ENCODE measurements around the gene BDNF.

The BDNF gene

DNA sequence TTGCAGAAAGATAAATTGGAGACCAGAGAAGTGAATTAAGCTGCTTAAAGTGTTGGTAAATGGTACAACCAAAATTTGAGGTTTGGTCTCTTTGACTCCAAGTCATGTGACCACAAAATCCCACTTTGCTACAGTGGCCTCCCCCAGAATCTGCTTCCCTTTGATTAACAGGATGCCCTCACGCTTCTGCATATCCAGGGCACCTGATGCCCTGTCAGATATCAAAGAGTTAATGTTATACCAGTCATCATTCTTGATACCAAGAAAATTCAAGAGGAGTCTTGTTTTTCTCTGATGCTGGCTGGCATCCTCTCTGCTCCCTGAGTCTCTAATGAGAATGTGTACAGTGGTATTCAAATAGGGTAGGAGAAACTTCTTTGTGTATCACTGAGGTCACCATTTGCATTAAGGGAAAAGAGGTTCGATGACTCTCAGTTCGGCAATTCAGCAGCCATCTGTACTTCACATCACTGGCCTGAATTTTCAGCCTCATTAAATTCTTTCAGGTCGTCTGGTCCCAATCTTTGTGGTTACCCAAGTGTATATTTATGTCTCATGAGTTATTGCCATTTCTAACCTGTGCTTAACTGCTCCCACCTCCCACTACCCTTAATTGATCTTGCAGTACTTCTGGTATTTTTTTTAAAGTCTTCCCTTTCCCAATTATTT, 73.9 kb downstream of the BDNF start:
- no peak overlapping the region for H2BK5ac ChIP-seq (ENCODE audit: low read depth, low read length, poor library complexity)
- H2BK12ac ChIP-seq (ENCODE audit: low read length) = no peak overlapping the region
- no peak overlapping the region for H3K9ac ChIP-seq (ENCODE audit: low read length)
- H3K27ac ChIP-seq (ENCODE audit: low read depth, low read length) = no peak overlapping the region
- no peak overlapping the region for H3K14ac ChIP-seq (ENCODE audit: low read length)
- no peak overlapping the region for H4K91ac ChIP-seq (ENCODE audit: low read depth, low read length)
- no peaks in the 10 kb centered on the region for H3K27me3 ChIP-seq (ENCODE audit: insufficient read depth, low read length)
- H3K18ac ChIP-seq (ENCODE audit: low read length) = no peak overlapping the region
- H3K4me1 ChIP-seq (ENCODE audit: control insufficient read depth in 1 of 2, insufficient read depth in 2 of 2, low read length in 2 of 2) = no peaks in the 10 kb centered on the region
- no peak for DNase-seq
- H4K12ac ChIP-seq (ENCODE audit: low read depth, low read length) = no peak overlapping the region
- no peaks in the 10 kb centered on the region for H3K79me2 ChIP-seq (ENCODE audit: control insufficient read depth, insufficient read depth, low read length, poor library complexity)
- H2AK5ac ChIP-seq (ENCODE audit: low read length) = no peak overlapping the region
- H2AFZ ChIP-seq (ENCODE audit: insufficient read depth, low read length, poor library complexity) = no peak overlapping the region
- H3K36me3 ChIP-seq (ENCODE audit: control insufficient read depth in 1 of 2, insufficient read depth in 2 of 2, low read length in 2 of 2) = no peaks in the 10 kb centered on the region
- no peak overlapping the region for H3K4me2 ChIP-seq (ENCODE audit: low read length)
- no peak overlapping the region for H3K23ac ChIP-seq (ENCODE audit: low read length)
- no peak overlapping the region for H3K4me3 ChIP-seq (ENCODE audit: low read depth, low read length)
- no peak overlapping the region for H4K8ac ChIP-seq (ENCODE audit: low read depth, low read length)
- H2BK120ac ChIP-seq (ENCODE audit: insufficient read depth, low read length, poor library complexity) = no peak overlapping the region
- no peaks in the 10 kb centered on the region for H3K9me3 ChIP-seq (ENCODE audit: insufficient read depth, low read depth, low read length)
- no CpG with 5 or more reads among the region's 4 CpGs for WGBS (ENCODE audit: extremely low coverage, insufficient coverage, insufficient read length)
- H3K4ac ChIP-seq (ENCODE audit: low read depth, low read length) = no peak overlapping the region
- no peaks in the 10 kb centered on the region for H3K79me1 ChIP-seq (ENCODE audit: low read length)

DNA sequence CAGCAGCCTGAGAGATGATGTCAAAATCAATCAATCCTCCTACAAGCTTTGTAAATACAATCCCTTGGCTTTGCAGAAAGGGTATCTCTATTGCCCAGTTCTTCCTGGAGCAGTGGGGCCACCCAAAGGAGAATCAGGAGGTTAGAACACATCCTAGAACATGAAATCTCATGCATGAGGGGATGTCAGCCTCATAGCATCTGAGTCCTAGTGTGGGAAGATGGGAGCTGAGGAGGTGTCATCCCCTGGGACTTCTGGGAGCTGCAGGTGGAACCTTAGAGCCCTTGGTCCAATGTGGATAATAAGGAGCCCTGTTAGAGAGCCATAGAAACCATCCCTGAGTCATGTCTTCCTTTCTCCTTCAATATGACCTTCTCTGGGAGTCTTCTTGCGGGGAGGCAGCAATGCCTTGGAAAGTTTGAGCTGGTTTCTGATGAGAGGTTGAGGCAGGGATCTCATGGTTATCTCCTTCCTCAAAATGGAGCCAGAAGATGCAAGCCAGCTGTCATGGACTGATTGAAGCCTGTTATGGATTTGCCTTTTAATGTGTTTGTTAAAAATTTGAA, 74.8 kb downstream of the BDNF start:
- Histone ChIP-seq H3K79me2 (ENCODE audit: control insufficient read depth, insufficient read depth, low read length, poor library complexity) (no peaks in the 10 kb centered on the region), H3K4me3 (ENCODE audit: low read depth, low read length) (no peak overlapping the region), H2AFZ (ENCODE audit: insufficient read depth, low read length, poor library complexity) (no peak overlapping the region), H3K27me3 (ENCODE audit: insufficient read depth, low read length) (no peaks in the 10 kb centered on the region), H3K36me3 (ENCODE audit: control insufficient read depth in 1 of 2, insufficient read depth in 2 of 2, low read length in 2 of 2) (no peaks in the 10 kb centered on the region), H2BK12ac (ENCODE audit: low read length) (no peak overlapping the region), H3K9ac (ENCODE audit: low read length) (no peak overlapping the region), H3K14ac (ENCODE audit: low read length) (no peak overlapping the region), H2BK5ac (ENCODE audit: low read depth, low read length, poor library complexity) (no peak overlapping the region), H3K4me1 (ENCODE audit: control insufficient read depth in 1 of 2, insufficient read depth in 2 of 2, low read length in 2 of 2) (no peaks in the 10 kb centered on the region), H3K79me1 (ENCODE audit: low read length) (no peaks in the 10 kb centered on the region), H4K8ac (ENCODE audit: low read depth, low read length) (no peak overlapping the region), H3K23ac (ENCODE audit: low read length) (no peak overlapping the region), H3K27ac (ENCODE audit: low read depth, low read length) (no peak overlapping the region), H3K4ac (ENCODE audit: low read depth, low read length) (no peak overlapping the region), H3K18ac (ENCODE audit: low read length) (no peak overlapping the region), H2BK120ac (ENCODE audit: insufficient read depth, low read length, poor library complexity) (no peak overlapping the region), H3K9me3 (ENCODE audit: insufficient read depth, low read depth, low read length) (no peaks in the 10 kb centered on the region), H4K12ac (ENCODE audit: low read depth, low read length) (no peak overlapping the region), H4K91ac (ENCODE audit: low read depth, low read length) (no peak overlapping the region), H2AK5ac (ENCODE audit: low read length) (no peak overlapping the region), H3K4me2 (ENCODE audit: low read length) (no peak overlapping the region)
- DNase-seq = no peak
- whole genome bisulfite sequencing (ENCODE audit: extremely low coverage, insufficient coverage, insufficient read length) = no CpG with 5 or more reads among the region's 1 CpG

DNA sequence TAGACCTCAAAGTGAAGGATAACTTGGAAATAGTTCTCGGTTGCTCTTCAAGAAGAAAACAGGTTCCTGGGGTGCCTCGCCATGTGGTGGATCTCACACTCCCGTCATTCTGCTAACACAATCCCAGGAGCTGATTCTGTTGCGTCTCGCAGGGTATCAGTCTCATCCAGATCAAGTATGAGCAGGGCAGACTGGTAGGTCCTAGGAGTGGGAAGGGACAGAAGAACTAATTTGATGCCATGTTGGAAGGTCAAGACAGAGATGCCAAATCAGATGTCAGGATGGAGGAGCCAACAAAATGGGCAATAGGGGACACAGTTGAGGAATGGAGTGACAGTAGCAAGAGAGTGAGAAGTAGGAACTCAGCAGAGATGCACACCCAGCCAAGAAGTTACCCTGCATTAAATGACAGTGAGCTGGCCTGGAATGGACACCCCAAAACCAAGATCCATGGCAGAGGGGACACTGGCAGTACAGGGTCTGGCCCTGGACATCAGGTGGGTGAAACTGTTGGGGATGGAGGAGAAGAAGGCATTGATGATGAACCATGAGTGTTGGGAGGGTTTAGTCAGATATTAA, 76.2 kb downstream of the BDNF start:
- Histone ChIP-seq H2AK5ac (ENCODE audit: low read length) (no peak overlapping the region), H4K8ac (ENCODE audit: low read depth, low read length) (no peak overlapping the region), H3K4me2 (ENCODE audit: low read length) (no peak overlapping the region), H3K9ac (ENCODE audit: low read length) (no peak overlapping the region), H2BK5ac (ENCODE audit: low read depth, low read length, poor library complexity) (no peak overlapping the region), H3K36me3 (ENCODE audit: control insufficient read depth in 1 of 2, insufficient read depth in 2 of 2, low read length in 2 of 2) (no peaks in the 10 kb centered on the region), H3K23ac (ENCODE audit: low read length) (peak overlapping the region; percentile 38), H4K91ac (ENCODE audit: low read depth, low read length) (no peak overlapping the region), H3K4ac (ENCODE audit: low read depth, low read length) (no peak overlapping the region), H3K18ac (ENCODE audit: low read length) (no peak overlapping the region), H3K27me3 (ENCODE audit: insufficient read depth, low read length) (no peaks in the 10 kb centered on the region), H3K9me3 (ENCODE audit: insufficient read depth, low read depth, low read length) (no peaks in the 10 kb centered on the region), H3K79me1 (ENCODE audit: low read length) (no peaks in the 10 kb centered on the region), H3K4me1 (ENCODE audit: control insufficient read depth in 1 of 2, insufficient read depth in 2 of 2, low read length in 2 of 2) (no peaks in the 10 kb centered on the region), H3K14ac (ENCODE audit: low read length) (no peak overlapping the region), H3K4me3 (ENCODE audit: low read depth, low read length) (no peak overlapping the region), H4K12ac (ENCODE audit: low read depth, low read length) (no peak overlapping the region), H3K27ac (ENCODE audit: low read depth, low read length) (no peak overlapping the region), H2BK12ac (ENCODE audit: low read length) (no peak overlapping the region), H2AFZ (ENCODE audit: insufficient read depth, low read length, poor library complexity) (no peak overlapping the region), H2BK120ac (ENCODE audit: insufficient read depth, low read length, poor library complexity) (no peak overlapping the region), H3K79me2 (ENCODE audit: control insufficient read depth, insufficient read depth, low read length, poor library complexity) (no peaks in the 10 kb centered on the region)
- no peak for DNase-seq
- WGBS (ENCODE audit: extremely low coverage, insufficient coverage, insufficient read length) = no CpG with 5 or more reads among the region's 5 CpGs

DNA sequence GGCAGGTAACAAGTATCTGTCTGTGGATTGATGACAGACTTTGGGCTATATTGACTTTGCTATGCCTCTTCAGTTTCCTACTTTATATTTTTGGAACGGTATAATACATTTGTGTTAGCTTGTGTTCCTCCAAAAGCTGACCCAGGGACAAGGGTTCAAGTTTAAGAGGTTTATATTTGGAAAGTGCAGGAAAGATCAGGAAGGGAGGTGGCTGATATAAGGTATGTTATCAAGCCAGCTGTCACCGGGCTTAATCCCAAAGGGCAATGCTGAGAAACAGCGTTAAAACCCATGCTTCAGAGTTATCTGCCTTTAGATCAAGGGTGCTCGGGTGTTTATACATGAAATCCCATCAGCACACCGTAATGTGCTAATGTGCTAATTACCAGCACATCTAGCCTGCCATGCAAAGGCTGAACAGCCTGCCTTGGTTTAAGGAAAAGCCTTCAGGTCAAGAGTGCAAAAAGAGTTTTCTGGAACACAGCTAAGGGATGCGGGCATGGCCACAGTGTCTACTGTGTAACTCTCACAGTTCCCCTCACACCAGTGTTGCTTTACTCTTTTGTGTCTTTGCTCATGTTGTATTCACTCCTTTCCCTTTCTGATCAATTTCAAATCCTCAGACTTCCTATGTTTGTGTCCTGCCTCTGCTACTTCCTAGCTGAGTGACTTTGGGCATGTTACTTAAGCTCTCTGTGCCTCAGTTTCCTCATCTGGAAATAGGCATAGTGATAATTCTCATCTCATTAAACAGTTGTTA, 77.5 kb downstream of the BDNF start:
- H4K91ac ChIP-seq (ENCODE audit: low read depth, low read length) = no peak overlapping the region
- H3K9ac ChIP-seq (ENCODE audit: low read length) = no peak overlapping the region
- no peak overlapping the region for H3K4me2 ChIP-seq (ENCODE audit: low read length)
- no peak overlapping the region for H2AFZ ChIP-seq (ENCODE audit: insufficient read depth, low read length, poor library complexity)
- no peak overlapping the region for H2AK5ac ChIP-seq (ENCODE audit: low read length)
- no peaks in the 10 kb centered on the region for H3K79me2 ChIP-seq (ENCODE audit: control insufficient read depth, insufficient read depth, low read length, poor library complexity)
- DNase-seq = no peak
- no peak overlapping the region for H2BK5ac ChIP-seq (ENCODE audit: low read depth, low read length, poor library complexity)
- WGBS (ENCODE audit: extremely low coverage, insufficient coverage, insufficient read length) = no CpG with 5 or more reads among the region's 6 CpGs
- no peak overlapping the region for H3K23ac ChIP-seq (ENCODE audit: low read length)
- H3K36me3 ChIP-seq (ENCODE audit: control insufficient read depth in 1 of 2, insufficient read depth in 2 of 2, low read length in 2 of 2) = no peaks in the 10 kb centered on the region
- H2BK120ac ChIP-seq (ENCODE audit: insufficient read depth, low read length, poor library complexity) = no peak overlapping the region
- H3K4me1 ChIP-seq (ENCODE audit: control insufficient read depth in 1 of 2, insufficient read depth in 2 of 2, low read length in 2 of 2) = no peaks in the 10 kb centered on the region
- H3K27ac ChIP-seq (ENCODE audit: low read depth, low read length) = no peak overlapping the region
- H3K18ac ChIP-seq (ENCODE audit: low read length) = peak overlapping the region; percentile 39
- no peak overlapping the region for H4K8ac ChIP-seq (ENCODE audit: low read depth, low read length)
- no peak overlapping the region for H3K4me3 ChIP-seq (ENCODE audit: low read depth, low read length)
- H3K27me3 ChIP-seq (ENCODE audit: insufficient read depth, low read length) = no peaks in the 10 kb centered on the region
- H3K79me1 ChIP-seq (ENCODE audit: low read length) = no peaks in the 10 kb centered on the region
- H3K4ac ChIP-seq (ENCODE audit: low read depth, low read length) = no peak overlapping the region
- H4K12ac ChIP-seq (ENCODE audit: low read depth, low read length) = no peak overlapping the region
- H2BK12ac ChIP-seq (ENCODE audit: low read length) = no peak overlapping the region
- no peak overlapping the region for H3K14ac ChIP-seq (ENCODE audit: low read length)
- H3K9me3 ChIP-seq (ENCODE audit: insufficient read depth, low read depth, low read length) = no peaks in the 10 kb centered on the region

Data from trophoblast cell (in vitro differentiated cells and primary cell).